Activated T-cell treated with anti-CD3 and anti-CD28 coated beads, Interleukin-2, amount 50 U/mL, for 72 hours (primary cell): ENCODE data around the gene ANGPTL1. TPM values are rescaled to one million over a fixed set of nuclear protein-coding genes. Genes with fewer than 3 reads are reported as not detected.

ENCODE experiments used
- total RNA-seq, 2 donors: library from RNA; stranded (reverse); gene quantifications; one replicate each; pipeline ENCODE4 v1.2.3, GENCODE V29; 2022

ANGPTL1 gene
- total RNA-seq, 2 donors from 2014 or later = not detected

Other genes with a start within 250 kb of the ANGPTL1 start
- gene RALGPS2, start 145.8 kb downstream of the ANGPTL1 start, total RNA-seq = 10 to 100 TPM in 1 of 2 donors, 1 to 10 TPM in 1; 7.8 to 16.5 TPM
- 10 to 100 TPM; 30.3 to 33.6 TPM for gene FAM20B, start 154.8 kb upstream of the ANGPTL1 start, total RNA-seq
- gene TOR3A, start 211.0 kb upstream of the ANGPTL1 start, total RNA-seq = 10 to 100 TPM; 34.0 to 38.9 TPM